Loucy (cell line): ENCODE measurements around the gene BMAL2.

Source experiments
- CTCF ChIP-seq: fragments of 200-600 bp; sonication (generic); conservative IDR thresholded peaks from 2 replicates; pipeline ENCODE4 v1.5.1; 2014; ENCODE audit warnings: mild to moderate bottlenecking, antibody characterized with exemption, low read length
- EZH2phosphoT487 ChIP-seq: fragments of 200-600 bp; IDR thresholded peaks from 2 replicates; pipeline ENCODE4 v1.6.1; 2018; ENCODE audit warnings: antibody characterized with exemption, mild to moderate bottlenecking, moderate library complexity, borderline replicate concordance

- TF ChIP-seq CTCF (no peak), EZH2phosphoT487 (no peak)
Observed at GRCh38 chr12:27316947-27317346, 15.7 kb upstream of the BMAL2 start.
